ENCODE results near the gene PDZD7. TPM values are rescaled to one million over a fixed set of nuclear protein-coding genes. Genes with fewer than 3 reads are reported as not detected.
A peak's percentile ranks its signal among the peaks of the same experiment; 100 is the strongest.

The PDZD7 gene
- total RNA-seq, 1 experiment from 2014 or later = 4.5 TPM

- in situ Hi-C loops (cut with HindIII; ENCODE audit: low sequenced_read_pairs) = no loop called here
- DNase-seq (ENCODE audit: low spot score) = no peak
These were observed 7.8 kb downstream of the PDZD7 start for GRCh38 chr10:101022967-101023705.

- no peak for DNase-seq (ENCODE audit: low spot score)
- in situ Hi-C loops (cut with HindIII; ENCODE audit: low sequenced_read_pairs) = no loop called here
These were observed 9.2 kb downstream of the PDZD7 start for GRCh38 chr10:101021692-101022251.

GRCh38 chr10:101021239-101021638, 9.7 kb downstream of the PDZD7 start:
- no peak for DNase-seq (ENCODE audit: low spot score)
- in situ Hi-C loops (cut with HindIII; ENCODE audit: low sequenced_read_pairs) = no loop called here

GRCh38 chr10:101020427-101021075, 10.4 kb downstream of the PDZD7 start:
- no peak for DNase-seq (ENCODE audit: low spot score)
- in situ Hi-C loops (cut with HindIII; ENCODE audit: low sequenced_read_pairs) = no loop called here

DNA sequence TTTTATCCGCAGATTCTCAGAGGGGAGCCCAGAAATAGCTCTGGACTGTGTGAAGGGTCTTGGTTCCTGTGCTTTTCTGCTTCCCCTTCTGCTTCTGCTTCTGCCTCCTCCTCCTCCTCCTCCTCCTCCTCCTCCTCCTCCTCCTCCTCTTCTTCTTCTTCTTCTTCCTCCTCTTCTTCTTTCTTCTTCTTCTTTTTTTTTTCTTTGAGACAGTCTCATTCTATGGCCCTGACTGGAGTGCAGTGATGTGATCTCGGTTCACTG, 11.6 kb downstream of the PDZD7 start:
- in situ Hi-C loops (cut with HindIII; ENCODE audit: low sequenced_read_pairs) = no loop called here
- no peak for DNase-seq (ENCODE audit: low spot score)

- in situ Hi-C loops (cut with HindIII; ENCODE audit: low sequenced_read_pairs) = no loop called here
- no peak for DNase-seq (ENCODE audit: low spot score)
These were observed 12.1 kb downstream of the PDZD7 start for GRCh38 chr10:101018600-101019439.

- no peak for DNase-seq (ENCODE audit: low spot score)
These were observed 12.8 kb downstream of the PDZD7 start for GRCh38 chr10:101018118-101018599.

GRCh38 chr10:101016814-101017213, 14.1 kb downstream of the PDZD7 start:
- DNase-seq (ENCODE audit: low spot score) = no peak
- in situ Hi-C loops (cut with HindIII; ENCODE audit: low sequenced_read_pairs) = no loop called here

More at GRCh38 chr10:101018118-101018599, 12.8 kb downstream of the PDZD7 start:
- in situ Hi-C loops (cut with HindIII; ENCODE audit: low sequenced_read_pairs) = no loop called here

DNA sequence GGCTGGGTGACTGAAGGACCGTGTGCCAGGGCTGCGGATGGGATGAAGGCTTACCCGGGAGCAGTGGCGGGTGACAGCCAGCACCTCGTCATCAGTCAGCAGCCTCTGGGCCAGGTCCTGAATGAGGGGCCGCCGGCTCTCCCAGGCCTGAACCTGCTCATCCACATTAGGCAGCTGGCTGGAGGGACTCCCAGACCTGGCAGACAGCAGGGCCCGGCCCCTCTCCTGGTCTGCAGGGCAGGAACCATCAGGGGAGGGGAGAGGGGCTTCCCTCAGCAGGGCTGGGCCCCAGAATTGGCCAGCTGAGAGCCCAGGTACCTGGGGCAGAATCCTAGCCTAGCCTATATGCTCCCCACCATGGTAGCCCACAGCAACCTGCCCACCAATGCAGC, 15.4 kb downstream of the PDZD7 start:
- DNase-seq (ENCODE audit: low spot score) = no peak
- in situ Hi-C loops (cut with HindIII; ENCODE audit: low sequenced_read_pairs) = no loop called here

DNA sequence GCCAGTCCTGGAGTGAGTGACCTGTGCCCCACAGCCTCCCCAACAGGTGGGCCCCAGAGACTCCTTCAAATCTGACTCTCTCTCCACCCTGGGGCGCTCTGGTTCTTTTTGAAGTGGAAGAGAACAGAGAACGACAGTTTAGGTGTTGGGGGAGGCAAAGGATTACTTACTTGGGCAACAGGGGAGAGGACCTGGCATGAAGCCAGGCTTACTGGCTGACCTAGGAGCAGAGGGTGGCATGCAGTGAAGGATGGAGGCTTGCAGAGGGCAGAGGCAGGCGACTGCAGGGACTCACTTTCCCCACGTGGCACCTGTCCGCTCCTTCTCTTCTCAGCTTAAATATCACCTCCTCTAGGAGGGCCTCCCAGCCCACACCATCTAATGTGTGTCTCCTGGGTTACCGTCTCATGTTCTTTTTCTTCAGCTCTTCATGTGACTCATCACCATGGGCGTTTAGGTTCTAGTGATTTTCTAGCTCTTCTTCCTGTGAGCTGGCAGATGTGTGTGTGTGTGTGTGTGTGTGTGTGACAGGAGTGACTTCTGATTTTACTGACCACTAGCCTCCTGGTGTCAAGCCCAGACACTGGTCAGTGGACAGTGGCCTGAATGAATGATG, 15.9 kb downstream of the PDZD7 start:
- in situ Hi-C loops (cut with HindIII; ENCODE audit: low sequenced_read_pairs) = no loop called here
- no peak for DNase-seq (ENCODE audit: low spot score)

DNA sequence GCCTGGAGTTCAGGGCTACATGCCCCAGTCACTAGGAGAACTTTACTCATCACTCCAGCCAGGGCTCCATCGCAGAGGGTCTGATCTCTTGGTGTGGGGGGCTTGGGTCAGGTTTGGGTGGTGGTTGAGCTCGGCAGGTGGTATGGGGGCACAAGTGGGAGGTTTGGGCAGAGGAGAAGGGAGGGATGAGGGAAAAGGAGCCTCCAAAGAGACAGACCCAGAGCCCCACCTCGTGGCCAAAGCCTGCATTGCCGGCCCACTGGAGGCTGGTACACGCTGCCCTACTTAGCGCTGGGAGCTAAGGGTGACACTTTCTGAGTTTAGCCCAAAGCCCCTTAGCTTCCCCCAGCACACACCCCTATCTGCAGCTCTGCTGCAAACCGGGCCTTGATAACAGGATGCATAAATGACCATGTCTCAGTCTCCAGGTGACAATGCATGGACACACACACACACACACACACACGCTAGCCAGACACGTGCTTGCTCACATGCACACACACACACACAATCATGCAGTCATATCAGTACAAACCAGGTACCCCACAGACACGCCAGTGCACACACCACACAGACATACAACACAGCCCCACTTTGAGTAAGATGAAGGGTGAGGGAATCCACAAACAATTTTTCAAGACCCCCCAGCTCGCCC, 16.6 kb downstream of the PDZD7 start:
- DNase-seq (ENCODE audit: low spot score) = peak; percentile 79
- in situ Hi-C loops (cut with HindIII; ENCODE audit: low sequenced_read_pairs) = no loop called here

DNA sequence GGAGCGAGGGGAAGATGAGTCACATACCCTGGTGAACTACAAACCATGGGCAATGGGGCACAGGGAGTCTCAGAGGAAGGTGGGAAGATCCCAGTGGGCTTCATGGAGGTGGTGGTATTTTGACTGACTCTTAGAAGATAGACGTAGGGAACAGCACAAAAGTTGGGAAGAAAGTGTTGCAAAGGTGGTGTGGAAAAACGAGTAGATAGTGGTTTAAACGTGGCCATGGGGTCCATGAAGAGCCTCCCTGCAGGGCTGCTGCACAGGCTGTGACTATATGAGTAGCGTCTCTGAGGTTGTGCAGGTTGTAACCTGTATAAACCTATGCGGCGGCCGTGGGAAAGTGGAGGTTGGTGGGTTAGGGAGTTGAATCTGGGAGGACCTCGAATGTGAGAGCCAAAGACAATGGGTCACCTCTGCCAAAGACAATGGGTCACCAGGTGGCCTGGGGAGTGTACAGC, 17.5 kb downstream of the PDZD7 start:
- in situ Hi-C loops (cut with HindIII; ENCODE audit: low sequenced_read_pairs) = no loop called here

GRCh38 chr10:101012525-101013364, 18.2 kb downstream of the PDZD7 start:
- in situ Hi-C loops (cut with HindIII; ENCODE audit: low sequenced_read_pairs) = no loop called here
- DNase-seq (ENCODE audit: low spot score) = peak; percentile 89

More for the DNA sequence above, 17.5 kb downstream of the PDZD7 start:
- DNase-seq (ENCODE audit: low spot score) = no peak

GRCh38 chr10:101011517-101012423, 19.2 kb downstream of the PDZD7 start:
- DNase-seq (ENCODE audit: low spot score) = peak; percentile 44
- in situ Hi-C loops (cut with HindIII; ENCODE audit: low sequenced_read_pairs) = no loop called here

GRCh38 chr10:101010329-101010728, 20.6 kb downstream of the PDZD7 start:
- no peak for DNase-seq (ENCODE audit: low spot score)
- in situ Hi-C loops (cut with HindIII; ENCODE audit: low sequenced_read_pairs) = no loop called here

DNA sequence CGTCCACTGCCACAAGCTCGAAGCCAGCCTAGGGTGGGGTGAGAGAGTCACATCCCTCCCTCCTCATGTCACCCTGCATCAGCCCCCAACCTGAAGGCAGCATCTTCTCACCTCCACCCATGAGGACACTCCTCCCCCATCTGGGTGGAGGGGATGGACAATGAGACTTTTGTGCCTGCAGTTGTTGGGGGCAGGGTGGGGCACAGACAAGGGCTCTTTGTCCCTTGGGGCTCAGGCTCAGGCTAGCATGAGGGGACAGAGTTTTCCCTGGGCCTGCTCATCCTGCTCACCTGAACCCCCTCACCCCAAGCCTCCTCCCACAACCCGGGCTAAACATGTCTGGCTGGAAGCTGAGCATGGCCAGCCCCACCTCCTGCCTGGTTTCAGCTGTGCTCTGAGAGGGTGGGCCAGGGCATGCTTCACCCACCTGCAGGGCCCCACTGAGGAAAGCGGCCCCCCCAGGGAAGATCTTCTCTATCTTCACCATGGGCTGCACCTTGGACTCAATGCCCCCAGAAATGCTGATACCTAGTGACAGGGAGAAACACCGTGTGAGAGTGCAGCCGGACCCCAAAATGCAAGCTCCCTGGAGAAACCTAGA, 22.0 kb downstream of the PDZD7 start:
- in situ Hi-C loops (cut with HindIII; ENCODE audit: low sequenced_read_pairs) = no loop called here

More for the DNA sequence above, 22.0 kb downstream of the PDZD7 start:
- no peak for DNase-seq (ENCODE audit: low spot score)

Measured in G401 (cell line).